ENCODE measurements around the gene PIK3C2G. TPM values are rescaled to one million over a fixed set of nuclear protein-coding genes. Genes with fewer than 3 reads are reported as not detected.
"Not testable (repeated sequence)": the region's sequence is repeated elsewhere in the genome, so short reads cannot be mapped to it uniquely, and the experiment has no call there.

The PIK3C2G gene
- total and polyA plus RNA-seq, 3 experiments from 2014 or later: not detected

GRCh38 chr12:18683327-18684013, 422.2 kb downstream of the PIK3C2G start:
- no peaks in the 10 kb centered on the region for H3K9me3 ChIP-seq (ENCODE audit: low read length)
- ChIA-PET POLR2A (no interaction called here), CTCF (no interaction called here)
- no peak overlapping the region for H3K4me3 ChIP-seq (ENCODE audit: low read length)
- no peak for DNase-seq
- Mint-ChIP-seq H3K4me3 (no peak overlapping the region), H3K27me3 (no peaks in the 10 kb centered on the region), H3K9me3 (no peaks in the 10 kb centered on the region), H3K4me1 (no peaks in the 10 kb centered on the region), H3K36me3 (no peaks in the 10 kb centered on the region), H3K27ac (no peak overlapping the region)
- no peak overlapping the region for H3K27ac ChIP-seq (ENCODE audit: low read depth, low read length)
- H3K27me3 ChIP-seq (ENCODE audit: insufficient read depth, low read length, poor library complexity, severe bottlenecking): no peaks in the 10 kb centered on the region
- no peaks in the 10 kb centered on the region for H3K4me1 ChIP-seq (ENCODE audit: insufficient read depth, low read length)
- no peaks in the 10 kb centered on the region for H3K36me3 ChIP-seq (ENCODE audit: insufficient read depth, low read length)

GRCh38 chr12:18684430-18684829, 423.1 kb downstream of the PIK3C2G start:
- Histone ChIP-seq H3K27me3 (ENCODE audit: insufficient read depth, low read length, poor library complexity, severe bottlenecking) (no peaks in the 10 kb centered on the region), H3K9me3 (ENCODE audit: low read length) (no peaks in the 10 kb centered on the region), H3K36me3 (ENCODE audit: insufficient read depth, low read length) (no peaks in the 10 kb centered on the region), H3K27ac (ENCODE audit: low read depth, low read length) (no peak overlapping the region), H3K4me3 (ENCODE audit: low read length) (no peak overlapping the region), H3K4me1 (ENCODE audit: insufficient read depth, low read length) (no peaks in the 10 kb centered on the region)
- no peaks in the 10 kb centered on the region for H3K4me1 Mint-ChIP-seq
- no peaks in the 10 kb centered on the region for H3K27me3 Mint-ChIP-seq
- H3K36me3 Mint-ChIP-seq: no peaks in the 10 kb centered on the region
- H3K4me3 Mint-ChIP-seq: no peak overlapping the region
- no peak overlapping the region for H3K27ac Mint-ChIP-seq
- no peaks in the 10 kb centered on the region for H3K9me3 Mint-ChIP-seq
- ChIA-PET CTCF (no interaction called here), POLR2A (no interaction called here)
- no peak for DNase-seq

- Mint-ChIP-seq H3K4me1 (no peaks in the 10 kb centered on the region), H3K9me3 (peaks cover 0 to 18% (median 2%) of the 10 kb centered on the region in 5 donors), H3K4me3 (no peak overlapping the region), H3K27ac (no peak overlapping the region), H3K36me3 (no peaks in the 10 kb centered on the region), H3K27me3 (no peaks in the 10 kb centered on the region)
- H3K9me3 ChIP-seq (ENCODE audit: low read length): no peaks in the 10 kb centered on the region
- DNase-seq: no peak
- H3K27me3 ChIP-seq (ENCODE audit: insufficient read depth, low read length, poor library complexity, severe bottlenecking): no peaks in the 10 kb centered on the region
- H3K4me3 ChIP-seq (ENCODE audit: low read length): no peak overlapping the region
- ChIA-PET CTCF (no interaction called here), POLR2A (no interaction called here)
- H3K36me3 ChIP-seq (ENCODE audit: insufficient read depth, low read length): no peaks in the 10 kb centered on the region
- no peaks in the 10 kb centered on the region for H3K4me1 ChIP-seq (ENCODE audit: insufficient read depth, low read length)
- no peak overlapping the region for H3K27ac ChIP-seq (ENCODE audit: low read depth, low read length)
Measured at GRCh38 chr12:18689771-18690170, 428.5 kb downstream of the PIK3C2G start.

- H3K27ac Mint-ChIP-seq: no peak overlapping the region
- H3K9me3 Mint-ChIP-seq: peaks cover 0 to 18% (median 2%) of the 10 kb centered on the region in 5 donors
- no peaks in the 10 kb centered on the region for H3K4me1 ChIP-seq (ENCODE audit: insufficient read depth, low read length)
- H3K4me1 Mint-ChIP-seq: no peaks in the 10 kb centered on the region
- no peak for DNase-seq
- ChIA-PET POLR2A (no interaction called here), CTCF (no interaction called here)
- no peak overlapping the region for H3K4me3 Mint-ChIP-seq
- no peaks in the 10 kb centered on the region for H3K36me3 ChIP-seq (ENCODE audit: insufficient read depth, low read length)
- no peak overlapping the region for H3K4me3 ChIP-seq (ENCODE audit: low read length)
- no peaks in the 10 kb centered on the region for H3K9me3 ChIP-seq (ENCODE audit: low read length)
- H3K27ac ChIP-seq (ENCODE audit: low read depth, low read length): no peak overlapping the region
- no peaks in the 10 kb centered on the region for H3K27me3 ChIP-seq (ENCODE audit: insufficient read depth, low read length, poor library complexity, severe bottlenecking)
- H3K27me3 Mint-ChIP-seq: no peaks in the 10 kb centered on the region
- H3K36me3 Mint-ChIP-seq: no peaks in the 10 kb centered on the region
Measured at GRCh38 chr12:18690653-18691052, 429.3 kb downstream of the PIK3C2G start.

- H3K36me3 ChIP-seq (ENCODE audit: insufficient read depth, low read length); H3K4me3 ChIP-seq (ENCODE audit: low read length); H3K4me1 Mint-ChIP-seq; H3K27ac ChIP-seq (ENCODE audit: low read depth, low read length); POLR2A ChIA-PET; H3K27ac Mint-ChIP-seq; H3K9me3 ChIP-seq (ENCODE audit: low read length); H3K4me3 Mint-ChIP-seq; H3K27me3 ChIP-seq (ENCODE audit: insufficient read depth, low read length, poor library complexity, severe bottlenecking); H3K36me3 Mint-ChIP-seq; H3K27me3 Mint-ChIP-seq; CTCF ChIA-PET; DNase-seq; H3K4me1 ChIP-seq (ENCODE audit: insufficient read depth, low read length): not testable (repeated sequence)
- H3K9me3 Mint-ChIP-seq: peaks cover 0 to 20% (median 2%) of the 10 kb centered on the region in 5 donors
Measured at GRCh38 chr12:18693986-18694385, 432.7 kb downstream of the PIK3C2G start.

- H3K9me3 Mint-ChIP-seq: peaks cover 0 to 21% (median 4%) of the 10 kb centered on the region in 5 donors
- Histone ChIP-seq H3K4me1 (ENCODE audit: insufficient read depth, low read length) (no peaks in the 10 kb centered on the region), H3K4me3 (ENCODE audit: low read length) (no peak overlapping the region), H3K9me3 (ENCODE audit: low read length) (no peaks in the 10 kb centered on the region), H3K27me3 (ENCODE audit: insufficient read depth, low read length, poor library complexity, severe bottlenecking) (no peaks in the 10 kb centered on the region), H3K27ac (ENCODE audit: low read depth, low read length) (no peak overlapping the region), H3K36me3 (ENCODE audit: insufficient read depth, low read length) (no peaks in the 10 kb centered on the region)
- no peak overlapping the region for H3K27ac Mint-ChIP-seq
- H3K36me3 Mint-ChIP-seq: no peaks in the 10 kb centered on the region
- H3K27me3 Mint-ChIP-seq: no peaks in the 10 kb centered on the region
- CTCF ChIA-PET: no interaction called here
- no peak overlapping the region for H3K4me3 Mint-ChIP-seq
- no peak for DNase-seq
- POLR2A ChIA-PET: no interaction called here
- no peaks in the 10 kb centered on the region for H3K4me1 Mint-ChIP-seq
Measured at GRCh38 chr12:18696971-18697602, 435.8 kb downstream of the PIK3C2G start.

Other genes starting within 250 kb of the PIK3C2G start
- not detected for gene RERGL, start 171.3 kb upstream of the PIK3C2G start, total RNA-seq
- gene RERGL, start 171.3 kb upstream of the PIK3C2G start, polyA plus RNA-seq: not detected